ENCODE data around the gene LY6G5C. TPM values are rescaled to one million over a fixed set of nuclear protein-coding genes. Genes with fewer than 3 reads are reported as not detected.

The LY6G5C gene
- polyA plus RNA-seq, 1 experiment: 2.0 TPM

- POLR2A ChIA-PET: interaction anchor here (1.1 to 1.9 kb wide), 2 partner anchors 11 to 172 kb away, joined by 4 to 10 read pairs; partner anchors contain the start of gene BAG6
- CTCF ChIA-PET: interaction anchor here (0.6 to 2.1 kb wide), 5 partner anchors 11 to 200 kb away, joined by 3 to 7 read pairs (median 4); partner anchors contain the start of genes ATP6V1G2, BAG6 and LSM2
- Histone ChIP-seq H3K27ac (ENCODE audit: low read depth, low read length) (peak overlapping the region; percentile 90), H3K4me3 (ENCODE audit: low read depth, low read length) (peak overlapping the region; percentile 98), H3K27me3 (ENCODE audit: control insufficient read depth, insufficient read depth, low read length) (no peaks in the 10 kb centered on the region), H3K9me3 (ENCODE audit: control insufficient read depth, insufficient read depth, low read length) (no peaks in the 10 kb centered on the region; the same call in 1 of the 2 replicates)
- TF ChIP-seq CTCF (IDR thresholded peaks at IDR 0.05; ENCODE audit: low read depth, low read length): no peak
- DNase-seq (ENCODE audit: low read depth, low spot score): no peak
Measured at GRCh38 chr6:31663126-31663960, 17.5 kb downstream of the LY6G5C start.

GRCh38 chr6:31662124-31662723 is 18.6 kb downstream of the LY6G5C start:
- Histone ChIP-seq H3K27ac (ENCODE audit: low read depth, low read length) (no peak overlapping the region), H3K4me3 (ENCODE audit: low read depth, low read length) (no peak overlapping the region), H3K27me3 (ENCODE audit: control insufficient read depth, insufficient read depth, low read length) (no peaks in the 10 kb centered on the region), H3K9me3 (ENCODE audit: control insufficient read depth, insufficient read depth, low read length) (no peaks in the 10 kb centered on the region; the same call in 1 of the 2 replicates)
- DNase-seq (ENCODE audit: low read depth, low spot score): no peak
- no peak for TF ChIP-seq CTCF (IDR thresholded peaks at IDR 0.05; ENCODE audit: low read depth, low read length)
- ChIA-PET CTCF (interaction anchor here (0.6 kb wide), 1 partner anchor 201 kb away, joined by 6 read pairs; no protein-coding TSS in a partner anchor), POLR2A (interaction anchor here (0.7 kb wide), 1 partner anchor 437 kb away, joined by 6 read pairs; no protein-coding TSS in a partner anchor)

- ChIA-PET CTCF (interaction anchor here (0.6 kb wide), 1 partner anchor 53 kb away, joined by 4 read pairs; no protein-coding TSS in a partner anchor), POLR2A (interaction anchor here (0.8 to 1.3 kb wide), 5 partner anchors 9 to 166 kb away, joined by 3 to 20 read pairs (median 7); partner anchors contain the start of genes BAG6, HSPA1A, HSPA1B and HSPA1L)
- Histone ChIP-seq H3K27me3 (ENCODE audit: control insufficient read depth, insufficient read depth, low read length) (no peaks in the 10 kb centered on the region), H3K27ac (ENCODE audit: low read depth, low read length) (peak overlapping the region; percentile 78), H3K4me3 (ENCODE audit: low read depth, low read length) (peak overlapping the region; percentile 94), H3K9me3 (ENCODE audit: control insufficient read depth, insufficient read depth, low read length) (no peaks in the 10 kb centered on the region; the same call in 1 of the 2 replicates)
- TF ChIP-seq CTCF (IDR thresholded peaks at IDR 0.05; ENCODE audit: low read depth, low read length): no peak
- DNase-seq (ENCODE audit: low read depth, low spot score): no peak
Measured at GRCh38 chr6:31661262-31662123, 19.4 kb downstream of the LY6G5C start.

GRCh38 chr6:31660381-31661261 is 20.2 kb downstream of the LY6G5C start, which contains the start of gene C6orf47:
TSS of gene C6orf47 (minus strand) at chr6:31660778. CDS start at chr6:31659947, 831 bp downstream.
- no peaks in the 10 kb centered on the region; the same call in 1 of the 2 replicates for H3K9me3 ChIP-seq (ENCODE audit: control insufficient read depth, insufficient read depth, low read length)
- peak within 1 kb of the TSS; percentile 78 for H3K27ac ChIP-seq (ENCODE audit: low read depth, low read length)
- no peak for DNase-seq (ENCODE audit: low read depth, low spot score)
- H3K27me3 ChIP-seq (ENCODE audit: control insufficient read depth, insufficient read depth, low read length): no peaks in the 10 kb centered on the region
- ChIA-PET CTCF (interaction anchor here (0.6 kb wide), 2 partner anchors 52 to 120 kb away, joined by 4 to 6 read pairs; no protein-coding TSS in a partner anchor), POLR2A (interaction anchor here (0.8 to 1.3 kb wide), 5 partner anchors 8 to 167 kb away, joined by 3 to 20 read pairs (median 7); partner anchors contain the start of genes BAG6, HSPA1A, HSPA1B and HSPA1L)
- peak within 1 kb of the TSS; percentile 94 for H3K4me3 ChIP-seq (ENCODE audit: low read depth, low read length)
- no peak for TF ChIP-seq CTCF (IDR thresholded peaks at IDR 0.05; ENCODE audit: low read depth, low read length)
